ENCODE data around the gene OTOG. TPM values are rescaled to one million over a fixed set of nuclear protein-coding genes. Genes with fewer than 3 reads are reported as not detected.

Gene OTOG
- total RNA-seq, 1 donor from 2014 or later = not detected

GRCh38 chr11:17533341-17533740 lies 13.7 kb upstream of the OTOG start:
- DNase-seq = no peak
- H3K4me1 ChIP-seq = peaks cover 11% of the 10 kb centered on the region
- no peak for TF ChIP-seq CTCF (IDR thresholded peaks at IDR 0.05; ENCODE audit: borderline replicate concordance)
- intact Hi-C loops (cut with micrococcal nuclease) = no loop called here
- H3K9me3 ChIP-seq (replicated peaks) = no peaks in the 10 kb centered on the region
- H3K4me3 ChIP-seq = no peak overlapping the region
- H3K36me3 ChIP-seq = no peaks in the 10 kb centered on the region
- peaks cover 16% of the 10 kb centered on the region for H3K27me3 ChIP-seq (ENCODE audit: low read depth)
- H3K27ac ChIP-seq (replicated peaks) = no peak overlapping the region

- H3K4me1 ChIP-seq = peaks cover 9% of the 10 kb centered on the region
- intact Hi-C loops (cut with micrococcal nuclease) = no loop called here
- no peaks in the 10 kb centered on the region for H3K36me3 ChIP-seq
- peaks cover 13% of the 10 kb centered on the region for H3K27me3 ChIP-seq (ENCODE audit: low read depth)
- H3K4me3 ChIP-seq = no peak overlapping the region
- H3K9me3 ChIP-seq (replicated peaks) = no peaks in the 10 kb centered on the region
- DNase-seq = no peak
- TF ChIP-seq CTCF (IDR thresholded peaks at IDR 0.05; ENCODE audit: borderline replicate concordance) = no peak
- H3K27ac ChIP-seq (replicated peaks) = no peak overlapping the region
Observed at GRCh38 chr11:17533778-17534415, 13.2 kb upstream of the OTOG start.

GRCh38 chr11:17535488-17535887 lies 11.6 kb upstream of the OTOG start:
- H3K27ac ChIP-seq (replicated peaks) = no peak overlapping the region
- no peak for DNase-seq
- H3K9me3 ChIP-seq (replicated peaks) = no peaks in the 10 kb centered on the region
- peaks cover 7% of the 10 kb centered on the region for H3K4me1 ChIP-seq
- no peak for TF ChIP-seq CTCF (IDR thresholded peaks at IDR 0.05; ENCODE audit: borderline replicate concordance)
- intact Hi-C loops (cut with micrococcal nuclease) = no loop called here
- peaks cover 24% of the 10 kb centered on the region for H3K27me3 ChIP-seq (ENCODE audit: low read depth)
- no peak overlapping the region for H3K4me3 ChIP-seq
- no peaks in the 10 kb centered on the region for H3K36me3 ChIP-seq

- intact Hi-C loops (cut with micrococcal nuclease) = no loop called here
- no peaks in the 10 kb centered on the region for H3K36me3 ChIP-seq
- DNase-seq = no peak
- H3K27me3 ChIP-seq (ENCODE audit: low read depth) = peaks cover 25% of the 10 kb centered on the region
- no peak overlapping the region for H3K27ac ChIP-seq (replicated peaks)
- no peaks in the 10 kb centered on the region for H3K4me1 ChIP-seq
- H3K9me3 ChIP-seq (replicated peaks) = no peaks in the 10 kb centered on the region
- no peak overlapping the region for H3K4me3 ChIP-seq
- no peak for TF ChIP-seq CTCF (IDR thresholded peaks at IDR 0.05; ENCODE audit: borderline replicate concordance)
Observed at GRCh38 chr11:17537261-17537660, 9.8 kb upstream of the OTOG start.

- TF ChIP-seq CTCF (IDR thresholded peaks at IDR 0.05; ENCODE audit: borderline replicate concordance) = no peak
- Histone ChIP-seq H3K9me3 (replicated peaks) (no peaks in the 10 kb centered on the region), H3K27me3 (ENCODE audit: low read depth) (peaks cover 33% of the 10 kb centered on the region), H3K4me1 (no peaks in the 10 kb centered on the region), H3K27ac (replicated peaks) (no peak overlapping the region), H3K4me3 (no peak overlapping the region), H3K36me3 (no peaks in the 10 kb centered on the region)
- no peak for DNase-seq
- intact Hi-C loops (cut with micrococcal nuclease) = no loop called here
Observed at GRCh38 chr11:17538054-17538453, 9.0 kb upstream of the OTOG start.

Measured in left ventricle myocardium inferior (tissue), 1 donor.